GM18907 (cell line): ENCODE results near the gene MAPKAPK3.
"Not testable (repeated sequence)": the region's sequence is repeated elsewhere in the genome, so short reads cannot be mapped to it uniquely, and the experiment has no call there.

ENCODE experiments used
- ATAC-seq: cut with Tn5 transposase; IDR thresholded peaks from one replicate; pipeline ENCODE4 v1.9.1; 2021; ENCODE audit warnings: mild to moderate bottlenecking, moderate library complexity; ENCODE audit not compliant: unreplicated experiment

MAPKAPK3 gene

DNA sequence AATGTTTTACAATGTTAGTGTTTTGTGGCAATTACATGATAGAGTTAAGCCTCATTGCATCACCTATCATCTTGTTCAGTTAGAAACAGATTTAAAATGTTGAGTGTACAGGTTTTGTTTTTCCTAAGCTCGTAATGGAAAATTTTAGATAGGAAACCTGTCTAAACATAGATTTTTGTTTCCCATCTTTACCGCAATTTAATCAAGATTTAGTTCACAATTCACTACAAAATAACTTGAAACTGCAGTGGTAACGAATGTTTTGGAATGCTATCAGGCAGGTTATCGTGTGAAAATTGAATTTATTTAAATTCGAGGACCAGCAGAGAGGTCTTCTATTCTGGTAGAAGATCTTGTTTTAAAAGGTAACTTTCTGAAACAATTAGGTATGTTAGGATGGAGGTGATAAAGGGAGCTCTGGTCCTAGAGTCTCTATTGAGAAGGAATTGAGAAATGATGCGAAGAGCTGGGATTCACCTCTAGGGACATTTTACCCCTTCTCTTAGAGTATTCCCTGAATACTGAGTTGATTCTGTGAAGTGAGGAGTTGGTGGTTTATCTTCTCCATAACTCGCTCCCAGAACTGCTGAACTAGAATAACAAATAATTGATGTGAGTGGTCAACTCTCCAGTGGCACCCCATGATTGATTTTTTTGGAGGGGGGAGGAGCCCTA, 59.2 kb downstream of the MAPKAPK3 start:
- ATAC-seq, result no peak

DNA sequence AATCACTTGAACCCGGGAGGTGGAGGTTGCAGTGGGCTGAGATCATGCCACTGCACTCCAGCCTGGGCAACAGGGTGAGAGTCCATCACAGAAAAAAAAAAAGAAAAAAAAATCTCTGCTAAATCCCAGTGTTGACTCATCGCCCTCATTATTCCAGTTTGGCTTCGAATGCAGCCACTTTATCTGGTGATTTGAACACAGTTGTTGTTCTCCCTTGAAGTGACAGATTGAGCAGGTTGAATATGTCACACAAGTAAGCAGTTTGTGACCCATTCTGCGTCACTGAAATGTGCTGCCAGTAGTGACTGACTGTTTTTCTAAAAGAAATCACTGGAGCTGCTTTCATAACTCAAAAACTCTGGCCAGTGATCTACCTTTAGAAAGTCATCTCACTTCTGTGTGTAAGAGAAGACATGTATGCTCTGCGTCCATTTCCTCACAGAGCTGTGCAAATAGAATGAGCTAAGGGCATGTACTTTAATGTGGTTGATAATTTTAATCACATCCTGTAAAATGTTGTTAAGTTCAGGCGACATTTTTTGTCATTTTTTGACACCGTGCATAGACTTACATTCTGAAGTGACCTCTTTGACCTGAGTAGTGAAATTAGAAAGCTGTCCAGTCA, 70.3 kb downstream of the MAPKAPK3 start:
- ATAC-seq, result no peak

DNA sequence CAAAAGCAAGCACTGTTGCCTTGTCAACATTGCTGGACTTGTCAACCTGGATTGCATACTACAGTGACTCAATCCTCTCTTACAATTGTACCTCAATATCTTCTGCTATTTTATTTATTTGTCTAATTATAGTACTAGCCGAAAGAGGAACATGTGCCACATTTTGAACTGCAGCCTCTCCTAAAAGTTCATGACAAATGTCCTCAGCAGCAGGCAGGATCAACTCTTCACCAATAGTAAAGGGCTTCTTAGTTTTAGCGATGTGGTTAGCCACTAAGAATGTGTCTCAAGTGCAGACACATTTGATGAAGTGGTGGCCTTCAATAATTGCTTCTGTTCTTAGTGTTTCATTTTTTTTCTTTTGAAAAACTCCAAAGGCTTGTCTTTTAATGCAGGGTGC, 71.0 kb downstream of the MAPKAPK3 start:
- no peak for ATAC-seq

DNA sequence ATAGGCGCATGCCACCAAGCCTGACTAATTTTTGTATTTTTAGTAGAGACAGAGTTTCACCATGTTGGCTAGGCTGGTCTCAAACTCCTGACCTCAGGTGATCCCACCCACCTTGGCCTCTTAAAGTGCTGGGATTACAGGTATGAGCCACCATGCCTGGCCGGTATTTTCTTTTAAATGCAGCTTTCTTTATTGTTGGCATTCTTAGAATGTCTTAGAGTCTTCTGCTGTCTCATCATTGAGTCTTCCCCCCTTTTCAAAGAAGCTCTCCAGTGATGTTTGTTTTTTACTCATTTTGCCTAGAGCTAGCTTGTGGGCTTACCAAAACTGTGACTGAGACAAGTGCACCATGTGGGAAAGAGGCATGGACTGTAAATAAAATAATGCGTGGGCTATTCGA, 71.7 kb downstream of the MAPKAPK3 start:
- not testable (repeated sequence) for ATAC-seq

DNA sequence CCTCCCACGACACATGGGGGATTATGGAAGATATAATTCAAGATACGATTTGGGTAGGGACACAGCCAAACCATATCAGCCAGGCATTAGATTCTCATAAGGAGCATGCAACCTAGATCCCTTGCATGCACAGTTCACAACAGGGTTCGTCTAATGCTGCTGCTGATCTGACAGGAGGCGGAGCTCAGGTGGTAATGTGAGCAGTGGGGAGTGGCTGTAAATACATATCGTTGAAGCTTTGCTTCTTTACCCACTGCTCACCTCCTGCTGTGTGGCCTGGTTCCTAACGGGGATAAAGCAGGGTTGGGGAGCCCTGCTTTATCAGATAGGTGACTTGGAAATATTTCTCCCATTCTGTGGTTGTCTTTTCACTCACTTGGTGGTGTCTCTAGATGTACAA, 72.6 kb downstream of the MAPKAPK3 start:
- no peak for ATAC-seq

DNA sequence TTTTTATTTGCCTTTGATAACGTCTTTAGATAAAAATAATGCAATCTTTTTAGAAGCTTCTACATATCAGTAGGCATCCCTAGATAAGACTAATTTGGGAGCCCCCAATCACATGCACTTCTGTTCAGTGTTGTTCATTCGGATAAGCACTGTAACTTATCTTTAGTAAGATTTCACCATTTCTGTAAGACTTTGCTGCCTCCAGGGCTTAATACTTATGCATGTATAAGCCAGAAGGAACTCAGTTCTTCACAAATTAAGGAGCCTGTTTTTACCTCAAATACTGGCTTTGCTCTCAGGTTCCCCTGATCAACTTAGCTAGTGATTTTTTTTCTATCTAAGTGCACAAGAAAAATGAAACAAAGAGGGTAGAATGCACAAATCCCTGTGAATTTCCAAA, 78.1 kb downstream of the MAPKAPK3 start:
- no peak for ATAC-seq

DNA sequence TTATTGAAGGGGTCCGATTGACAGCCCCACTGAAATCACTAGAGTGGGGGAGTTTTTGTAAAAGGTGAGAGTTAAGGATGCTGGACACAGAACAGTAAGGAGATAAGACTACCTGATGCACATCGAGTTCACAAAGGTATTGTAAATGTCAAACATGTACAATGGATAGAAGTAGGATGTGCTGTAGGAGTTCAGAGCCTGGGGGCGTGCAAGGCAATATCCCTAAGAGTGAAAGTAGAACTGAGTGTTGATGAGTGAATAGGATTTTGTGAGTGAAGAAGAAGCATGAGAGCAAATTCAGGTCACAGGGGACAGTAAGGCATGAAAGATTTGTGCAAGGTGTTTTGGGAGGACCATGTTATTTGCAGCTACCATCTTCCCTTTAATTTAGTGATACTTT, 79.3 kb downstream of the MAPKAPK3 start:
- ATAC-seq, result no peak

DNA sequence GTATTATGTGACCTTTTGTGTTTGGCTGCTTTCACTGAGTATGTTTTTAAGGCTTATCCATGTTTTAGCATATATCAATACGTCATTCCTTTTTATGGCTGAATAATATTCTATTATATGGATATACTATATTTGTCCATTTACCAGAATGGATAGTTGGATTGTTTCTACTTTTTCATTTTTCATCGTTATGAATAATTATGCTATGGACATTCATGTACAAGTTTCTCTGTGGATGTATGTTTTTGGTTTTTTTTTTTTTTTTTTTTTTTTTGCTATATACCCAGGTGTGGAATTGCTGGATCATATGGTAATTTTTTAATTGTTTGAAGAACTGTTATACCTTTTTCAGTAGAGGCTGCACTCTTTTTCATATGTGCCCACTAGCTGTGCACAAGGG, 81.3 kb downstream of the MAPKAPK3 start:
- no peak for ATAC-seq
